Gastrocnemius medialis (tissue), 4 donors: ENCODE results near the gene HMX1. TPM values are rescaled to one million over a fixed set of nuclear protein-coding genes. Genes with fewer than 3 reads are reported as not detected.

Source experiments
- ATAC-seq, 2 donors: fragments of 150-250 bp; one replicate each; pipeline ENCODE4 v1.9.1; 2016
- DNase-seq, 2 donors: peaks; one replicate each; pipeline ENCODE4 v3.0.0-alpha.2; 2019
- H3K27ac ChIP-seq, 4 donors: fragments of 200-600 bp; sonication (generic); 1 replicate in 1 of 4; 2 replicates in 3 of 4; pipeline ENCODE4 v1.5.1; 2016 to 2018; ENCODE audit warnings: mild to moderate bottlenecking in 2 of 4, moderate library complexity in 1 of 4
- H3K27me3 ChIP-seq, 3 donors: fragments of 200-600 bp; sonication (generic) in 2 of 3; 1 replicate in 1 of 3; 2 replicates in 2 of 3; pipeline versions ENCODE4 v1.5.1 to v1.6.0; 2016 to 2019; ENCODE audit warnings: mild to moderate bottlenecking in 1 of 3, moderate library complexity in 1 of 3
- H3K36me3 ChIP-seq, 2 donors: fragments of 200-600 bp; sonication (generic) in 1 of 2; one replicate each; pipeline ENCODE4 v1.5.1; 2017 to 2018
- H3K4me1 ChIP-seq, 2 donors: fragments of 200-600 bp; sonication (generic) in 1 of 2; one replicate each; pipeline ENCODE4 v1.5.1; 2016 to 2017; ENCODE audit warnings: mild to moderate bottlenecking in 2 of 2
- H3K4me3 ChIP-seq, 4 donors: fragments of 200-600 bp; sonication (generic) in 3 of 4; 1 replicate in 1 of 4; 2 replicates in 3 of 4; pipeline ENCODE4 v1.5.1; 2016 to 2019; ENCODE audit warnings: mild to moderate bottlenecking in 2 of 4
- H3K9me3 ChIP-seq, 3 donors: fragments of 200-600 bp; sonication (generic) in 2 of 3; 1 replicate in 1 of 3; 2 replicates in 2 of 3; pipeline ENCODE4 v1.5.1; 2016 to 2019
- CTCF ChIP-seq, 5 experiments: fragments of 450-650 bp in 3 of 5; fragments of 200-600 bp in 2 of 5; sonication (generic) in 2 of 5; IDR thresholded peaks in 4 of 5; conservative IDR thresholded peaks in 1 of 5; 1 replicate in 4 of 5; 2 replicates in 1 of 5; pipeline ENCODE4 v1.5.1; 2016 to 2019; ENCODE audit warnings: antibody characterized with exemption in 5 of 5, mild to moderate bottlenecking in 3 of 5, moderate library complexity in 3 of 5
- POLR2A ChIP-seq, 2 donors: fragments of 450-650 bp; IDR thresholded peaks; one replicate each; pipeline ENCODE4 v1.6.1; 2017; ENCODE audit warnings: antibody characterized with exemption in 2 of 2, mild to moderate bottlenecking in 2 of 2, moderate library complexity in 2 of 2
- in situ Hi-C, 4 donors: fragments of 200-750 bp; cut with MboI; loops; one replicate each; pipeline versions ENCODE4 v1.15.0 to v1.8.0; 2017; ENCODE audit warnings: low sequenced_read_pairs in 4 of 4
- intact Hi-C: fragments of 100-400 bp; cut with DNase I; formaldehyde crosslinking; loops from one replicate; pipeline ENCODE4 v1.15.1; 2023; ENCODE audit warnings: low total_unique reads
- total RNA-seq, 4 donors: library from RNA; depleted of rRNA; stranded (reverse); fragments of >200 nt; gene quantifications; one replicate each; pipeline versions ENCODE4 v1.1.0 to v1.2.3, GENCODE V29; 2016

Gene HMX1
- total RNA-seq, 4 donors from 2014 or later: not detected

- no peaks in the 10 kb centered on the region for H3K36me3 ChIP-seq
- DNase-seq (no peak), ATAC-seq (peak in 1 of 2 donors; percentile 49)
- no peak for TF ChIP-seq POLR2A (IDR thresholded peaks at IDR 0.05)
- peak; percentile 21 to 72 (median 58) for TF ChIP-seq CTCF (IDR thresholded peaks at IDR 0.05 in 4 of 5, conservative IDR thresholded peaks at IDR 0.05 in 1 of 5)
- H3K9me3 ChIP-seq: no peaks in the 10 kb centered on the region
- no peak overlapping the region for H3K27ac ChIP-seq
- intact Hi-C loops: loop anchor here (10.0 kb wide), 1 partner anchor 313 kb away; no protein-coding TSS in a partner anchor
- no peaks in the 10 kb centered on the region for H3K27me3 ChIP-seq
- no peak overlapping the region for H3K4me3 ChIP-seq
- no peaks in the 10 kb centered on the region for H3K4me1 ChIP-seq
- in situ Hi-C loops: no loop called here
These were observed 46.5 kb upstream of the HMX1 start for GRCh38 chr4:8917868-8918783.

- DNase-seq: no peak
- no peaks in the 10 kb centered on the region for H3K36me3 ChIP-seq
- no peak for ATAC-seq
- H3K9me3 ChIP-seq: no peaks in the 10 kb centered on the region
- intact Hi-C loops: loop anchor here (10.0 kb wide), 1 partner anchor 313 kb away; no protein-coding TSS in a partner anchor
- no peak for TF ChIP-seq POLR2A (IDR thresholded peaks at IDR 0.05)
- TF ChIP-seq CTCF (IDR thresholded peaks at IDR 0.05 in 4 of 5, conservative IDR thresholded peaks at IDR 0.05 in 1 of 5): no peak
- no peak overlapping the region for H3K4me3 ChIP-seq
- H3K27me3 ChIP-seq: no peaks in the 10 kb centered on the region
- in situ Hi-C loops: no loop called here
- no peaks in the 10 kb centered on the region for H3K4me1 ChIP-seq
- no peak overlapping the region for H3K27ac ChIP-seq
These were observed 45.7 kb upstream of the HMX1 start for GRCh38 chr4:8917321-8917811.

GRCh38 chr4:8916906-8917305 lies 45.3 kb upstream of the HMX1 start:
- H3K27ac ChIP-seq: no peak overlapping the region
- H3K4me1 ChIP-seq: no peaks in the 10 kb centered on the region
- no peak for TF ChIP-seq POLR2A (IDR thresholded peaks at IDR 0.05)
- no peak for TF ChIP-seq CTCF (IDR thresholded peaks at IDR 0.05 in 4 of 5, conservative IDR thresholded peaks at IDR 0.05 in 1 of 5)
- H3K4me3 ChIP-seq: no peak overlapping the region
- intact Hi-C loops (loop anchor here (10.0 kb wide), 1 partner anchor 312 kb away; no protein-coding TSS in a partner anchor), in situ Hi-C loops (no loop called here)
- H3K27me3 ChIP-seq: no peaks in the 10 kb centered on the region
- H3K9me3 ChIP-seq: no peaks in the 10 kb centered on the region
- no peak for DNase-seq
- H3K36me3 ChIP-seq: no peaks in the 10 kb centered on the region
- no peak for ATAC-seq

- Histone ChIP-seq H3K36me3 (no peaks in the 10 kb centered on the region), H3K4me1 (no peaks in the 10 kb centered on the region), H3K4me3 (no peak overlapping the region), H3K9me3 (no peaks in the 10 kb centered on the region), H3K27me3 (no peaks in the 10 kb centered on the region), H3K27ac (no peak overlapping the region)
- no peak for TF ChIP-seq CTCF (IDR thresholded peaks at IDR 0.05 in 4 of 5, conservative IDR thresholded peaks at IDR 0.05 in 1 of 5)
- intact Hi-C loops: loop anchor here (10.0 kb wide), 1 partner anchor 312 kb away; no protein-coding TSS in a partner anchor
- no peak for DNase-seq
- in situ Hi-C loops: no loop called here
- no peak for ATAC-seq
These were observed 44.8 kb upstream of the HMX1 start for GRCh38 chr4:8916351-8916885.
